HG03442 (cell line): ENCODE data around the gene GAPDHS.

Experiments
- ATAC-seq: cut with Tn5 transposase; IDR thresholded peaks from one replicate; pipeline ENCODE4 v1.9.1; 2021; ENCODE audit warnings: mild to moderate bottlenecking, moderate library complexity; ENCODE audit not compliant: unreplicated experiment

Gene GAPDHS

DNA sequence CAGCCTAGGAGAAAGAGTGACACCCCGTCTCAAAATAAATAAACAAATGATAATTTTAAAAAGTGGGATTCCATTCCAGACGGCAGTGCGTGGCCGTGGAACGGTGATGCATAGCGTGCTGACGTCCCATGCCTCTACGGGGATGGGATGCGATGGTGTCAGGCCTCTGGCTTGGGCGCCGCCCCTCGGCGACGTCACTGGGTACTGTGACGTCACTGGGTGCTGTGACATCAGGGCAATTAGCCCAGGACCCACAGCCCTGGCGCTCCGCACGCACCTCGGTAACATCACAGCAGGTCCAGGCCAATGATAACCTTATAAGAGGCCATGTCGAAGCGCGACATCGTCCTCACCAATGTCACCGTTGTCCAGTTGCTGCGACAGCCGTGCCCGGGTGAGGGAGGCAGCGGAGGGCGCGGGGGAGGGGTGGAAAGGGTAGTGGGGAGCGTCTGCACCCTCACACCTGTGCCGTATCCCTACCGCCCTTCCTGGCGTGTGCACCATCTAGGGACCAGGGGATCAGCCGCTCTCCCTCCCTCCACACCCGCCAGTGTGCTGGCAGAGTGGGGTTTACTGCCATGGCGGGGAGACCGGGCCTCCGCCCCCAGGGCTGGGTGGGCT is at the start of gene GAPDHS:
TSS of gene GAPDHS (plus strand) at position 256 of the 621 bp plus-strand sequence. CDS start at position 328, 72 bp downstream.
- no peak for ATAC-seq

DNA sequence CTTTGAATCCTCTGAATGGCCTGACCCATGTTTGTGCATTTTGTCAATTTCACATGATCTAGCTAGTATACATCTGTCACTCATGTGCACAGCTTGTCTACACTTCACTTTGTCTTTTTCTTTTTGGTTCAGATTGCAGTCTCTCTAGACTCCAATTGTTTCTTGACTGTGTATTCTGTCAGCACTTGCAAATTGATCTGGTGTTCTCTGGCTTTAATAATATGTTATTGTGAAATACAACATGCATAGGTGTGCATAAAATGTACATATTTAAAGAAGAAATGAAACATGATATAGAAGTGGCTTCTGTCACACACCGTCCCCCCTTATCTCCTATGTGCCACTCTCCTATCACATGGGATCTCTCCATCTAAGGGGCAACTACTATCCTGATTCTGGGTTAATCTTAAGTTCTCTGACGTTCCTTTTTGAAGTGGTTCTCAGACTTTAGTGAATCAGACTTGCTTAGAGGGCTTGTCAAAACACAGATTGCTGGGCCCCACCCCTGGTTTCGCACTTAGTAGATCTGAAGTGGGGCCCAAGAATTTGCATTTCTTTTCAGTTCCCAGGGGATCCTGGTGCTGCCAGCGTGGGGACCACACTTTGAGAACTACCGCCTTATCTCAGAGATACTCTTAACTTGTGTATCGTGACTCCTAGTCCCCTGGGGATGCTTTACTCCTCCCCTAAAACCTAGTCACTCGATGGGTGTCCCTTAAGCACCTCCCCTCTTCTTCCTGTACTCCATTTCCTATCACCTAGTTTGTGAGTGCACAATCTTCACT is 48.8 kb upstream of the GAPDHS start:
- ATAC-seq, result peak; percentile 47

DNA sequence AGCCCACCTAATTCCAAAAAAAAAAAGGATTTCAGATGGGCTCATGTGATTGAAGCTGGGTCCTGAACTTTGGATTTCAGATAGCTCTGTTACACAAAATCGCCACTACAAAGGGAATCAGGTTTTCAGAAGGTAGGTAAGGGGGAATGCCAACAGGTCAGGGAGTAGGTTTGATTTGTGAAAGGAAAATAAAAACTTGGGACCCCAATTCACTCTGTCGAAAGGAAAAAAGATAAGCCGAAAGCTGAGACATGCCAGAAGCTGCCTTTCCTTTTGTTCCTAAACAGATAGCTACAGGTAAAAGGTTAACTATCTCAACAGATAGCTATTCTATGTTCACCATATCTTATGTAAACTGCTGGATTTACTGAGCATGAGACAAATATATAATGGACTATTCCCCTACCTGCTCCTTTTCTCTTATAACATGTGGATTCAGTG is 47.0 kb upstream of the GAPDHS start:
- ATAC-seq, result no peak

DNA sequence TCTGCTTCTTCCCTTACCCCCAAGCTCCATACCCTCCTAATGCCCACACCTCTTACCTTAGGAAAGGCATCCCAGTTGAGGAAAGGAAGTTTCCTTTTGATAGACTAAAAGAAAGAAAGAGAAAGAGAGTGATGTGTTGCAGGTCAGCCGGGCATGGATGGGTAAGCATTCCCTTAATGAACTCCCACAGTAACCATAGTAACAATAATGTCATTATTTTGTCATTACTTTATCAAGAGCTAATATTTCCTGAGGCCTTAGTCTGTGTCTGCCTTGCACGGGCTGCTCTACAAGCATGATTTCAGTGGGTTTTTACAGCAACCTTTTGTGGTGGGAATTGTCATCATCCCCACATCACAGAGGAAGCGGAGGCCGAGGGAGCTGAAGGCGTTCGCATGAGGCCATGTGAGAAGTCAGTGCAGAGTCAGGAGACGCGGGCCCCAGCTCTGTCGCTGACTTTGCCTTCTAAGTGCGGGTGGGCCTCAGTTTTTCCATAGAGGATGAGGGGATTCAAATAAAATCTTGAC is 45.5 kb upstream of the GAPDHS start:
- no peak for ATAC-seq

DNA sequence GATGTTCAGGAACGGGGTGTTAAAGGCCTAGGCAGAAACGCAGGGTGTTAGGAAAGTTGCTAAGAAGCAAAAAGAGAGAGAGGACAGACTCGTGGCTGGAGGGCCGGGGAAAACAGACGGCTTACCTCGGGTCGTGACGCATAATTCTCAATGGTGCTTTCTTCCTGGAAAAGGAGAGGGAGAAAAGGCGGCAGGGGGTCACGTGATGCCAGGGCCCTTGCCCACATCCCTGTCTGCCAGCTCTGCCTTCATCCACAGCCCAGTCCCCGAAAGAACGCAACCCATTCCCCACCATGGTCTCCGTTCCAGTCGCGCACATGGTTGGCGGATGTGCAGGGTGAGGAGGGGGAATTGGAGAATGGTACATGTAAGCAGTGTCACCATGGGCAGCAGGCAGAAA is 44.6 kb upstream of the GAPDHS start:
- no peak for ATAC-seq

DNA sequence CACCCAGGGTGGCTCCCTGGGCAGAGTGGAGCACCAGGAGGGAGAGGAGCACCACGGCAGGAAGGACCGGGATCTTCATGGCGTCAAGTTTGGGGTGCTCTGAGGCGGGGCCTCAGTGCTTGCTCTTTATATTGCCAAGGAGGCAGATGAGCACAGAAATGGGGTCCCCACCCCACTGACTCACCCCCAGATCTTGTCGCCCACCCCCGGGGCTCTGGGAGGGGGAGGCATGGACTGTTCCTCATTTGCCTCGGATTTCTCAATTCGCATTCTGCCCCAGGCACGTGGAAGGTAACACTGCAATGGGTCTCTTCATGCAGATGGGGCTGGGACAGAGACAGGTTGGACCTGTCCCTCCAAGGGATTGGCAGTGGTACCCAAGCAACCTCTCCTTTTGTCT is 42.9 kb upstream of the GAPDHS start, which contains the start of gene KRTDAP:
TSS of gene KRTDAP (minus strand) at position 101 of the 400 bp plus-strand sequence. CDS start at position 79, 22 bp downstream.
- no peak for ATAC-seq

DNA sequence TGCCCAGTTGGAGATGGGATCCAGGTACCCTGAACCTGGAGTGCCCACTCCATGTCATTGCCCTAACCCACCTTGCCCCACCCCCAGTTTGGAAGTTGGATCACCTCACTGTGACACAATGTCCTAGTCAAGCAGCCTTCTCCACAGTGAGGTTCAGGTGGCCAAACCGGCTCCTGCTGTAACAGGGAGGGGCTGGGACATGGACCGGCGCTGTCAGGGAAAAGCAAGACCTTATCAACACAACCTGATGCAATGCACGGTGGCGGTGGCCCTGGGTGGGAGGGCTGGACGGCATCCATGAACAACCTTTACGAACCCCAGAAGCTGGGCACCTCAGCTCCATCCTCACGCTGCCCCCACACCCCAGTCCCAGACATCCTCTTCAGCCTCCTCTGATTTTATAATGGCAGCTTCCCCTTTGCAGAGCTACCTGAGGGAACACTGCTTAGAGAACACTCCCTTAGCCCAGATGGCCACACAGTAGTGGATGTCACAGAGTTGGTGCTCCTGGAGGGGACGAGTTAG is 41.4 kb upstream of the GAPDHS start:
- no peak for ATAC-seq

DNA sequence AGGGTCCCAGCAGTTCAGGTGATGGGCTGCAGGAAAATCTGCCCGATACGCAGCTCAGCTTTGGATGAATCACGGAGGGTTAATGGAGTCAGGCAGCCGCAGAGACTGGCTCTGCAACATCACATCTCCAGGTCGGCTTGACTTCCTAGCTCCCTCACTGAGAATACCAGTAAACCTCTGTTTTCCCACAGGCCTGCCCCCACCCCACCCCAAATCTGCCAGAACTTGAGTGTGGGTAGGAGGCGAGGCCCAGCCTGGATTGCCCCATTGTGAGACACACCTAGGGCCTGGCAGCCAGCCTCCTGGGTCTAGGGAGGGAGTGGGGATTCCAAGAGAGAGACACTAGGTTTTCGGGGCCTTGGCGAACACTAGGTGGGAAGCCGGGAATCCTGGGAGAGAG is 39.3 kb upstream of the GAPDHS start:
- no peak for ATAC-seq

DNA sequence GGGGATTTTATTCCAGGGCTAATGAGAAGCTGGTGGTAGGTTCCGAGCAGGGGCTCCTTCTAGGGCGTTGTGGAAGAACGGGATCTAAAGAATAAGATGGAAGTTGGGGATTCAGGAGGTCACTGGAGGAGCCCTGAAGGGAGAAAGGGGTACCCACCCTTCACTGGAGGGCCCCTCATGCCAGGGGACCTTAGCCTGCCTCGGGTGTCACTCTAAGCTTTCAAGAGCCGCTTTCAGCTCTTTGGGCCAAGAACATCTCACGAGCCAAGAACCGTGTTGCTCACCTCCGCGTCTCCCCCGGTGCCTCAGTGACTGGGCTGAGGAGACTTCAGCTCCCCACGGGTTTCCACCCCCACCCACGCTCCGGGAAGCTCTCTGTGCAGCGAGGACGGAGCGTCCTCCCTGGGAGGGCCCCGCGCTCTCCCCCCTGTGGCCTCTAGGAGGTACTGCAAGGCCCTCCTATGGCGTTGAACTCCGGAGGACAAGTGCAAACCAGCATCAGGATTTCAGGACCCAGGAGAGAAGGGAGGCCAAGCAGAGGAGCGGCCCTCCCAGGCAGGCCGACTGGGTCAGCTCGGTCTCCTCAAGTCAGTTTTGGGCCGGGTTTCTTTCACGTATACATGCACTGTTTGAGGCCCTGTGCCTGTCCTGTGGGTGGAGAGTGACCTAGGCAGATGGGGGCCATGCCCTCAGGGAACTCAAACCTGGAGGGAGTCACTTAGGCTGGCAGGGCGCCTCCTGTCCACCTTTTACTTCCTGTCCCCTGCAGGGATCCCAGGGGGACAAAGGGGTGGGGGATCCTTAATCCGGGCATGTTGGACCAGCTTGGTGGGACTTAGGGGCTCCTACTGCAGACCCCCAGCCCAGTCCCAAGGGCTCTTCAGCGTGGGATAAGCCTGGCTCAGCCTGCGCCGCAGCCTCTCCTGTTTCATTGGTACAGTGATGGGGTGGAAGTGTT is 37.9 kb upstream of the GAPDHS start:
- no peak for ATAC-seq

DNA sequence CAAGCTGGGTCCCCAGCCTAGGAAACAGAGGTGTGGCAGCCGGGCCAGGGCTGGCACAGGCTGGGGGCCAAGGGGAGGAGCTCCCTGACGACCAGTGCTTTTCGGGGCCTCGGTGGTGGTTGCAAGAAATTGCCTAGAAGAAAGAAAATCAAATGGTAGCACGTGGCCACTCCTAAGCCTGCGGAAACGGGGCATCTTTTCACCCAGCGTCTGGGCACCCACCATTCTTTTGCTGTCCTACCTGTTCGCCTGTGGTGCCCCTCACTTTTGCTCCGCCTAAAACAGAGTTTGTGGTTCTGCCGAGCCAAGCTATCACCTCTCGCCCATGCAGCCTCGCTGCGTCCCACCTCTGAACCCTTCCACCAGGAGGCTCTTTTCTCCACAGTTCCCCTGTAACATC is 35.9 kb upstream of the GAPDHS start:
- ATAC-seq, result no peak

DNA sequence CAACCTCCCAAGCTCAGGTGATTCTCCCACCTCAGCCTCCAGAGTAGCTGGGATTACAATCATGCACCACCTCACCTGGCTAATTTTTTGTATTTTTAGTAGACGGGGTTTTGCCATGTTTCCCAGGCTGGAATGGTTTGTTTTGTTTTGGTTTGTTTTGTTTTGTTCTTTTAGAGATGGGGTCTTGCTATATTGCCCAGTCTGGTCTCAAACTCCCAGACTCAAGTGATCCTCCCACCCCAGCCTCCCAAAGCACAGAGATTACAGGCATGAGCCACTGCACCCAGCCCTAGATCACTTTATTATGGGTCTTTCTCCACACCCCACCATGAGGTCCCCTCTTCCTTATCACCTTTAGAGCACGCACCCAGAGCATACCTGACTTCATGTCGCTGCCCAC is 35.0 kb upstream of the GAPDHS start:
- ATAC-seq, result no peak

DNA sequence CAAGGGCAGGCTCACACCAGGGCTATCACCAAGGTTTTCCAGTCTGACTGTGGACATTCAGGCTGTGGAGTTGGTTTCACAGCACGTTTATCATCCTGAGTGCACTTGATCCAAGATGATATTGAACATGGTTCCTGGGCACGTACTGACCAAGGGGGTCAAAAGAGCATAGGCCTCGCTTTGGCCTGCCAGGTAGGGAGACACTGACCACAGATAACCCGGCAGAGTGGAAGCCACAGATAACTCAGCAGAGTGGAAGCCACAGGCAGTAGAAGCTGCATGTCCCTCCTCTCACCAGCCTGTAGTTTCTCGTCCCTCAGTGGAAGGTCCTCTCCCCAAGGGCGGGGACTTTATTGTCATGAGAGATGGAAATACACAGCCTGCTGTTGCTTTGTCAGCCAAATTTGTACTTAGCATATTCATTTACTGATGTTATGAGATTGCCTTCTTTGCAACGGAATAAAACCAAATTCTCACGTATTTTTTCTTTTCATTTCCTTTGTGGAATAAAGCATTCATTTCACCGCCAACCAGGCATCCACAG is 34.2 kb upstream of the GAPDHS start:
- ATAC-seq, result no peak

DNA sequence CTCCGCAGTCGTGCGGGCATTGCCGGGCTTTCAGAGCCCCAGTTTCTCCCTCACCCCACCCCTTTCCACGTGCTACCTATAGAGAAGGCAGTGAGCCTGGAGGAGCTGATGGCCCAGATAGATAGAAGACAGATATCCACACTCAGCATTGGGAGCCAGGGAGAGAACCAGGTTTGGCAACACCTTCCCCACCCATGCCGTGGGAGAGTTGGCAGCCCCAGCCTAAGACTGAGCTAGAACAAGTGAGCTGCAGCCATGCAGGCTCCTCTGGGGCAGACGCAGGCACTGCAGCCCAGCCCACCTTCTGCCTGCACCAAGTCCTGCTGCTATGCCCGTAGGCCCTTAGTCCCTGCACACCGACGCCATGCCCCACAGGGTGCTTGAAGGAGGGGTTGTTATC is 32.6 kb upstream of the GAPDHS start:
- no peak for ATAC-seq

DNA sequence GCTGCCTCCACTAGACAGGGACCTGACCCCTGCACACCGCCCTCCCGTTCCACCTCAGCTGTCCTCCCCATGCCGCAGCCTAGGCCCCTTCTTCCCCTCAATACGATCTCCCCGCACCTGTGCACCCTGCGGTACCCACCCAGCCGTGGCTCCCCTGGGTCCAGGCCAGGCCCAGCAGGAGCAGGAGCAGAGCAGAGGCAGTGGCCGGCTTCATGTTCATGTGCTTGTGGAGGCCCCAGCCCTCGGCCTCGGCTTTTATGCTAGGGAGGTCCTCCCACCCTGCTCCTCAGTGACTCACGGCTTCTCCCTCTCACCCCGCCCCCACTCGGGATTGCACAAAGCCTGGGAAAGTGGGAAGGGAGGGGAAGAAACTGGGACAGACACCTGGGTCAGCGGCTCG is 31.6 kb upstream of the GAPDHS start:
- ATAC-seq, result no peak

DNA sequence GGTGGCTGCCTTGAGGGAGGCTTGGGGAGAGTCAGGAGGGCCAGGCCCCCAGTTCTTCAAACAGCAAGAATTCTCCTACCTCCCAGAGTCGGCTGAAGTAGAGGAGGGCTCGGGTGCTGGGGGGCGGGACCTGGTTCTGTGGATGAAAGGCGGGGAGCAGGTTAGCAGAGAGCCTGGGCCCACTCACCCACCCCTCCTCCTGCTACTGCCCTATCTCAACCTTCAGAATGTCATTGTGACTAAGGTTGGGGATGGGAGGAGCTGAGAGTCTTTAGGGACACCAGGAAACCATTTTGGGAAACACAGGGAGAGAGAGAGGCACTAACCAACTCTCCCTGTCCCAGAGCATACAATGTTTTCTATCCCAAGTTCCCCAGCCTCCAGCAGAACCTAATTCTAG is 30.5 kb upstream of the GAPDHS start:
- no peak for ATAC-seq

DNA sequence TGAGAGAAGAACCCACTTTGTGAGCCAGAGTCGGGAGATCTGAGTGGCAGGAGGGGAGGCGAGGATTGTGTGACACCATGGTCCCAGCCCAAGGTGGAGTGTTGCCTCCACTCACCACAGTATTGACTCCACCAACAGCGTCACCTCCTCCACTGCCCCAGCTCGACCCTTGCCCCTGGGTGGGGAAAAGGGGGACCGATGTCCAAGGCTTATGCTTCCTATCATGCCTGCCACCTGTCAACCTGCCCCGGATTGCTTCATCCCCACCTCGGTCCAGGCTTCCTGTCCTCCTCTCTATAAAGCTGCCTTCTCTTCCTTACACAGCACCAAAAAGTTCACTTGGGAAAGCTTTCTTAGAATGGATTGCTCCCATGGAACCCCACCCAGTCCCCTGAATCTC is 27.2 kb upstream of the GAPDHS start:
- no peak for ATAC-seq

DNA sequence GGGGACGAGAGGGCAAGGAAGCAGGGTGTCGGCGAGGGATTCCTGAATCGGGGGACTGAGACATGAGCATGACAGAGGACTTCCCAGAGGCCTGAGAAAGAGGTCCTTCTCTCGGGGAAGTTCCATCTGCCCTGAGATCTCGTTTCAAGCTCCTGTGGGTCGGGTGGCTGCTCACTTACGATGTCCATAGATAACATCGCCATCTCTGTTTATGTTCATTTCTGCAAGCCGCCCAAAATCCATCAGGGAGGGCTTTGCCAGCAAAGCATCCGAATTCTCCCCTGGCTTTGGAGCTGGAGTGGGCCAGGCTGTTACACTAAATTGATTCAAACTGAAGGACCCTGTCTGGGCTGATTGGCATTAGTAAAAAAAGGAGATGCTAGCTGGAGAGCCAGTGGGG is 25.7 kb upstream of the GAPDHS start:
- ATAC-seq, result no peak

DNA sequence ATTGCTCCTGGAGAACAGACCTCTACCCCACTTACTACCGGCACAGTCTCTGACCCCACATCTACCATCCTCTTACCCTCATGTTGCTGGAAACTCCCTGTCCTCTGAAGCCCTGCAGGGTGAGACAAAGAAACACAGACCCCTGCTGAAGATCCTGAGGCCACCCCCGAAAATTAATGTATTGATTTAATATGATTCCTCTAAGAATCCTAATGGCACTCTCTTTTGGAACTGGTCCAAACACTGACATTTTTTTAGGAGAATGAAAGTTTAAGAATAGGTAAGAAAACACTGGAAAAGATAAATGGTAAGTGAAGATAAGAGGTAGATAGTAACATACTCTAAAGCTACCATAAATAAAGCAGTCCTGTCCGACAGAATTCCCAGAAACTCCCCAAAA is 25.1 kb upstream of the GAPDHS start:
- ATAC-seq, result no peak

DNA sequence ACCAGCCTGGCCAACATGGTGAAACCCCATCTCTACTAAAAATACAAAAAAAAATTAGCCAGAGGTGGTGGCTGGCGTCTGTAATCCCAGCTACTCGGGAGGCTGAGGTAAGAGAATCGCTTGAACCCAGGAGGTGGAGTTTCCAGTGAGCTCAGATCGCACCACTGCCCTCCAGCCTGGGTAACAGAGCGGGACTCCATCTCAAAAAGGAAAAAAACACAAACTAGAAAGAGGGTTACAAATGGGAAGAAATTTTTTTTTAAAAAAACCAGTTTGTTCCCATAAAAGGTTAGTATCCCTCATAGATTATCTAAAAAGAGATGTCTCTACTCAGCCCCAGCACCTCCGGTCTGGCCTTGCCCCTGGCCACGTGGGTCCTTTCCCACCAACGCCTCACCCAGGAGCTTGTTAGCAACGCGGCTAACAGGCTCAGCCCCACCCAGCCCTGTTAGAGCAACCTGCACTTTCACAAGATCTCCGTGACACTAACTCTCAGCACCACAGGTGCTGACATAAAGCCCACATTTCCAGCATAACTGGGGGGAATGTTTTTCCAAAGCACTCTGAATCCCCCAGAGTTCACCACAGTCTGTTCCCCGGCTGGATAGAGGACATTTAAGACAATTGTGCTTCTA is 24.1 kb upstream of the GAPDHS start:
- no peak for ATAC-seq
